Measurements from ENCODE around the gene ARID1B. TPM values are rescaled to one million over a fixed set of nuclear protein-coding genes. Genes with fewer than 3 reads are reported as not detected.

Gene ARID1B
- total and polyA plus RNA-seq, 2 of the 13 experiments (the other 11 are each of a cell fraction or from before 2014, with no cell fraction given), result 20.1 to 32.6 TPM

DNA sequence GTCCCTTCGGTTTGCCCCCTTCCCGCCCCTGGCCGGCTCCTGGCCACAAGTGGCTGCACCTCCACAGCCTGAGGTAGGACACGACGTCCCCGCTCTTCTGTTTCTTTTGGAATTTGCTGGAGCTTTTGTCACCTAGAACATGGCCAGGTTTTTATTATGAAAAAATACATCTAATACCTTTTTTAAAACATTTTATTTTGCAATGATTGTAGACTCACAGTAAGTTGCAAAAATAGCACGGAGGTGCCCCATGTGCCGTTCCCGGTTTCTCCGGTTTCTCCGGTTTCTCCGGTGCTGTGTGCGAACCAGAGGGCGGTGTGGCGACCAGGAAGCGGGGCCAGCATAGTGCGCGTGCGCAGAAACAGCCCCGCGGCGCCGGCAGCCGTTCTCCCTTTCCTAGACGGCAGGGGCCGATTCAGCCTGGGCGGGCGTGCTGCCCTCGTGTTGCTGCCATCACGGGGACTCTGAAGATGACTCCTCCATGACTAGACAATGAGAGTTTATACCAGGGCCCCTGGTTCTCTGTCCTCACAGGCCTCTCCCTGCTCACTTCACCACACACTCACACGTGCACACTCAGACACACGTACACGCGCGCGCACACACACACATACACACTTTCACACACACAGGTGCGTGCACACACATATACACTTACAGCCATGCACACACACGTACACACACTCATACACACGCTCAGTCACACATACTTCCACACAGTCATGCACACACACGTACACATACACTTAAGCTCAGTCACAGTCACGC lies 444.1 kb downstream of the ARID1B start (continued):
- no peak for TF ChIP-seq ZNF17 (CRISPR knock-in tag; IDR thresholded peaks at IDR 0.05)
- TF ChIP-seq, protein P1, sequence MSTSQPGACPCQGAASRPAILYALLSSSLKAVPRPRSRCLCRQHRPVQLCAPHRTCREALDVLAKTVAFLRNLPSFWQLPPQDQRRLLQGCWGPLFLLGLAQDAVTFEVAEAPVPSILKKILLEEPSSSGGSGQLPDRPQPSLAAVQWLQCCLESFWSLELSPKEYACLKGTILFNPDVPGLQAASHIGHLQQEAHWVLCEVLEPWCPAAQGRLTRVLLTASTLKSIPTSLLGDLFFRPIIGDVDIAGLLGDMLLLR (CRISPR knock-in tag; IDR thresholded peaks at IDR 0.05), result peak; percentile 82; the same call in 1 of the 2 replicates
- TF ChIP-seq STAG1 (CRISPR knock-in tag; IDR thresholded peaks at IDR 0.05), result no peak
- 0 out of 2 replicates have a peak, but pooled peaks have one; percentile 31 for TF ChIP-seq RBFOX2 (IDR thresholded peaks at IDR 0.05; ENCODE audit: low read depth, low read length)
- TF ChIP-seq ZNF484 (CRISPR knock-in tag; IDR thresholded peaks at IDR 0.05; ENCODE audit: borderline replicate concordance, low read depth), result no peak
- TF ChIP-seq PRPF4 (IDR thresholded peaks at IDR 0.05; ENCODE audit: low read depth, low read length, poor library complexity, severe bottlenecking), result no peak
- TF ChIP-seq ZNF614 (CRISPR knock-in tag; IDR thresholded peaks at IDR 0.05; ENCODE audit: borderline replicate concordance), result peak; percentile 28; the same call in 1 of the 2 replicates
- TF ChIP-seq ZNF124 (CRISPR knock-in tag; IDR thresholded peaks at IDR 0.05), result no peak
- TF ChIP-seq, protein P2, sequence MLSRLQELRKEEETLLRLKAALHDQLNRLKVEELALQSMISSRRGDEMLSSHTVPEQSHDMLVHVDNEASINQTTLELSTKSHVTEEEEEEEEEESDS (CRISPR knock-in tag; IDR thresholded peaks at IDR 0.05; ENCODE audit: borderline replicate concordance), result 0 out of 2 replicates have a peak, but pooled peaks have one; percentile 68
- TF ChIP-seq MED1 (CRISPR knock-in tag; IDR thresholded peaks at IDR 0.05), result no peak
- TF ChIP-seq, protein P3, sequence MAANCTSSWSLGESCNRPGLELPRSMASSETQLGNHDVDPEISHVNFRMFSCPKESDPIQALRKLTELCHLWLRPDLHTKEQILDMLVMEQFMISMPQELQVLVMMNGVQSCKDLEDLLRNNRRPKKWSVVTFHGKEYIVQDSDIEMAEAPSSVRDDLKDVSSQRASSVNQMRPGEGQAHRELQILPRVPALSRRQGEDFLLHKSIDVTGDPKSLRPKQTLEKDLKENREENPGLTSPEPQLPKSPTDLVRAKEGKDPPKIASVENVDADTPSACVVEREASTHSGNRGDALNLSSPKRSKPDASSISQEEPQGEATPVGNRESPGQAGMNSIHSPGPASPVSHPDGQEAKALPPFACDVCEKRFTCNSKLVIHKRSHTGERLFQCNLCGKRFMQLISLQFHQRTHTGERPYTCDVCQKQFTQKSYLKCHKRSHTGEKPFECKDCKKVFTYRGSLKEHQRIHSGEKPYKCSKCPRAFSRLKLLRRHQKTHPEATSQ (CRISPR knock-in tag; IDR thresholded peaks at IDR 0.05; ENCODE audit: borderline replicate concordance), result peak; percentile 85
- no peak for TF ChIP-seq NR1H2 (CRISPR knock-in tag; IDR thresholded peaks at IDR 0.05; ENCODE audit: borderline replicate concordance, low read depth)
- no peak for TF ChIP-seq ZSCAN22 (CRISPR knock-in tag; IDR thresholded peaks at IDR 0.05)
- TF ChIP-seq, protein P4, sequence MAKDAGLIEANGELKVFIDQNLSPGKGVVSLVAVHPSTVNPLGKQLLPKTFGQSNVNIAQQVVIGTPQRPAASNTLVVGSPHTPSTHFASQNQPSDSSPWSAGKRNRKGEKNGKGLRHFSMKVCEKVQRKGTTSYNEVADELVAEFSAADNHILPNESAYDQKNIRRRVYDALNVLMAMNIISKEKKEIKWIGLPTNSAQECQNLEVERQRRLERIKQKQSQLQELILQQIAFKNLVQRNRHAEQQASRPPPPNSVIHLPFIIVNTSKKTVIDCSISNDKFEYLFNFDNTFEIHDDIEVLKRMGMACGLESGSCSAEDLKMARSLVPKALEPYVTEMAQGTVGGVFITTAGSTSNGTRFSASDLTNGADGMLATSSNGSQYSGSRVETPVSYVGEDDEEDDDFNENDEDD (CRISPR knock-in tag; IDR thresholded peaks at IDR 0.05; ENCODE audit: borderline replicate concordance), result peak; percentile 48; the same call in 1 of the 2 replicates
- no peak for TF ChIP-seq ZNF30 (CRISPR knock-in tag; IDR thresholded peaks at IDR 0.05)
- TF ChIP-seq ARNTL (CRISPR knock-in tag; IDR thresholded peaks at IDR 0.05), result no peak
- TF ChIP-seq, protein P5, sequence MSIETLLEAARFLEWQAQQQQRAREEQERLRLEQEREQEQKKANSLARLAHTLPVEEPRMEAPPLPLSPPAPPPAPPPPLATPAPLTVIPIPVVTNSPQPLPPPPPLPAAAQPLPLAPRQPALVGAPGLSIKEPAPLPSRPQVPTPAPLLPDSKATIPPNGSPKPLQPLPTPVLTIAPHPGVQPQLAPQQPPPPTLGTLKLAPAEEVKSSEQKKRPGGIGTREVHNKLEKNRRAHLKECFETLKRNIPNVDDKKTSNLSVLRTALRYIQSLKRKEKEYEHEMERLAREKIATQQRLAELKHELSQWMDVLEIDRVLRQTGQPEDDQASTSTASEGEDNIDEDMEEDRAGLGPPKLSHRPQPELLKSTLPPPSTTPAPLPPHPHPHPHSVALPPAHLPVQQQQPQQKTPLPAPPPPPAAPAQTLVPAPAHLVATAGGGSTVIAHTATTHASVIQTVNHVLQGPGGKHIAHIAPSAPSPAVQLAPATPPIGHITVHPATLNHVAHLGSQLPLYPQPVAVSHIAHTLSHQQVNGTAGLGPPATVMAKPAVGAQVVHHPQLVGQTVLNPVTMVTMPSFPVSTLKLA (IDR thresholded peaks at IDR 0.05), result 0 out of 2 replicates have a peak, but pooled peaks have one; percentile 11
- TF ChIP-seq, protein P6, sequence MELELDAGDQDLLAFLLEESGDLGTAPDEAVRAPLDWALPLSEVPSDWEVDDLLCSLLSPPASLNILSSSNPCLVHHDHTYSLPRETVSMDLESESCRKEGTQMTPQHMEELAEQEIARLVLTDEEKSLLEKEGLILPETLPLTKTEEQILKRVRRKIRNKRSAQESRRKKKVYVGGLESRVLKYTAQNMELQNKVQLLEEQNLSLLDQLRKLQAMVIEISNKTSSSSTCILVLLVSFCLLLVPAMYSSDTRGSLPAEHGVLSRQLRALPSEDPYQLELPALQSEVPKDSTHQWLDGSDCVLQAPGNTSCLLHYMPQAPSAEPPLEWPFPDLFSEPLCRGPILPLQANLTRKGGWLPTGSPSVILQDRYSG (CRISPR knock-in tag; IDR thresholded peaks at IDR 0.05), result no peak
- peak; percentile 60; the same call in 1 of the 2 replicates for TF ChIP-seq TMF1 (CRISPR knock-in tag; IDR thresholded peaks at IDR 0.05; ENCODE audit: low read depth)
- TF ChIP-seq NR3C1 (CRISPR knock-in tag; IDR thresholded peaks at IDR 0.05), result no peak
- TF ChIP-seq, protein P7, sequence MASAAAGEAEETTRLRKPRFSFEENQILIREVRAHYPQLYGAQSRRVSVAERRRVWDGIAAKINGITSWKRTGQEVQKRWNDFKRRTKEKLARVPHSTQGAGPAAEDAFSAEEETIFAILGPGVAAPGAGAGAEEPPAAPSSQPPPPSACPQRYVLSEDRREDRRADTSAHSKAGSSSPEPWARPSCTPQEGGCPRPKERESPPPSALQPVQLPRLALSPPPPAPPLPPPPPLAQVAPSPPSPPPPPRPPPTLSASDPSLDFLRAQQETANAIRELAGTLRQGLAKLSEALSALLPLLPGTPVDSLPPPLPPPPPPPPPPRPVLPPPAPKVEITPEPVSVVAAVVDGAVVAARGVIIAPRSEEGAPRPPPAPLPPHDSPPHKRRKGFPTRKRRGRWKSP (CRISPR knock-in tag; IDR thresholded peaks at IDR 0.05), result no peak
- TF ChIP-seq ZNF260 (CRISPR knock-in tag; IDR thresholded peaks at IDR 0.05; ENCODE audit: borderline replicate concordance, low read depth), result no peak
